ENCODE measurements around the gene AXIN1.

DNA sequence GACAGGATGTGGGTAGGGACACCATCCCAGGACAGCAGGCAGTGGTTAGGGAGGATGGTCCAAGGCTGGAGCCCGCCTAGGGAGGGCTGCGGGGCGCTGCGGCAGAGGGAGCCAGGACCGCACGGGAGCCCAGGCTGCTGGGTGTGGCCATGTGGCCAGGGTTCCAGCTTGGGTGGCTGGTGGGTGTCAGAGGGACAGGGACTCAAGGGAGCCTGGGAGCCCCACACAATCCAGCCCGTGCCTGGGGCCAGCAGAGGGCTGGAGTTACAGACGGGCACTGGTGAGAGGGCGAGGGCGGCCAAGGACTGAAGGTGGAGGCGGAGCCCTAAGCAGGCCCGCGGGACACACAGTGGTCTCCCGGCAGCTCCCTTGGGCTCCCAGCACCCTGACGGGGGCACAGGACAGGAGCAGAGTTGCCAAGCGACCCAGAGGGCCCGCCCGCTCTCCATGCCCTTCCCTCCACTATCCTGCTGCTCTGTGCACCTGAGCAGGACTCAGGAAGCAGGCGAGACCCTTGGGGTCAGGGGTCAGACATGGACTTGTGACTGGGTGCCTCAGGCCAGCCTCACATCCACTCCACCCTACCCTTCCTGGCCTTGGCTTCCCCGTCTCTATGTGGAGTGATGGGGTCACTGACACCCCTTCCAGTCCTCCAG is 10.7 kb upstream of the AXIN1 start:
- TF ChIP-seq, protein P1, sequence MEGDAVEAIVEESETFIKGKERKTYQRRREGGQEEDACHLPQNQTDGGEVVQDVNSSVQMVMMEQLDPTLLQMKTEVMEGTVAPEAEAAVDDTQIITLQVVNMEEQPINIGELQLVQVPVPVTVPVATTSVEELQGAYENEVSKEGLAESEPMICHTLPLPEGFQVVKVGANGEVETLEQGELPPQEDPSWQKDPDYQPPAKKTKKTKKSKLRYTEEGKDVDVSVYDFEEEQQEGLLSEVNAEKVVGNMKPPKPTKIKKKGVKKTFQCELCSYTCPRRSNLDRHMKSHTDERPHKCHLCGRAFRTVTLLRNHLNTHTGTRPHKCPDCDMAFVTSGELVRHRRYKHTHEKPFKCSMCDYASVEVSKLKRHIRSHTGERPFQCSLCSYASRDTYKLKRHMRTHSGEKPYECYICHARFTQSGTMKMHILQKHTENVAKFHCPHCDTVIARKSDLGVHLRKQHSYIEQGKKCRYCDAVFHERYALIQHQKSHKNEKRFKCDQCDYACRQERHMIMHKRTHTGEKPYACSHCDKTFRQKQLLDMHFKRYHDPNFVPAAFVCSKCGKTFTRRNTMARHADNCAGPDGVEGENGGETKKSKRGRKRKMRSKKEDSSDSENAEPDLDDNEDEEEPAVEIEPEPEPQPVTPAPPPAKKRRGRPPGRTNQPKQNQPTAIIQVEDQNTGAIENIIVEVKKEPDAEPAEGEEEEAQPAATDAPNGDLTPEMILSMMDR (IDR thresholded peaks at IDR 0.05): no peak
- TF ChIP-seq POLR2A (IDR thresholded peaks at IDR 0.05): no peak
